Glutamatergic neuron (in vitro differentiated cells): ENCODE results near the gene LMLN. TPM values are rescaled to one million over a fixed set of nuclear protein-coding genes. Genes with fewer than 3 reads are reported as not detected.
"Not testable (repeated sequence)": the region's sequence is repeated elsewhere in the genome, so short reads cannot be mapped to it uniquely, and the experiment has no call there.

ENCODE experiments used
- DNase-seq: peaks from one replicate; pipeline ENCODE4 v3.0.0; 2022
- H3K27ac Mint-ChIP-seq: one replicate; pipeline ENCODE4 v1.8.0; 2020; ENCODE audit warnings: mild to moderate bottlenecking, mixed read lengths, inconsistent platforms; ENCODE audit not compliant: unreplicated experiment
- H3K27me3 Mint-ChIP-seq: one replicate; pipeline ENCODE4 v1.8.0; 2020; ENCODE audit warnings: mild to moderate bottlenecking, moderate library complexity, mixed read lengths, inconsistent platforms; ENCODE audit not compliant: unreplicated experiment
- H3K36me3 Mint-ChIP-seq: one replicate; pipeline ENCODE4 v1.8.0; 2020; ENCODE audit warnings: mild to moderate bottlenecking, mixed read lengths, inconsistent platforms; ENCODE audit not compliant: unreplicated experiment
- H3K4me1 Mint-ChIP-seq: one replicate; pipeline ENCODE4 v1.8.0; 2020; ENCODE audit warnings: mild to moderate bottlenecking, low read depth, mixed read lengths, inconsistent platforms; ENCODE audit not compliant: unreplicated experiment
- H3K4me3 Mint-ChIP-seq: one replicate; pipeline ENCODE4 v1.8.0; 2020; ENCODE audit warnings: mild to moderate bottlenecking, mixed read lengths, inconsistent platforms; ENCODE audit not compliant: unreplicated experiment
- H3K9me3 Mint-ChIP-seq: one replicate; pipeline ENCODE4 v1.8.0; 2020; ENCODE audit warnings: mild to moderate bottlenecking, moderate library complexity, mixed read lengths, inconsistent platforms; ENCODE audit not compliant: unreplicated experiment
- CTCF ChIP-seq: fragments of 200-600 bp; sonication (generic); IDR thresholded peaks from one replicate; pipeline ENCODE4 v1.5.0; 2021; ENCODE audit not compliant: partially characterized antibody, unreplicated experiment
- total RNA-seq: library from RNA; stranded (reverse); fragmentation: NEBNext Ultra II Directional; extraction: Animal tissue kit (Norgen Biotek cat#: 25700); gene quantifications from one replicate; pipeline ENCODE4 v1.2.1, GENCODE V29; 2021; ENCODE audit not compliant: unreplicated experiment

The LMLN gene
- total RNA-seq, 1 donor from 2014 or later, result 3.7 TPM

- no peak for DNase-seq
- Mint-ChIP-seq H3K27ac (no peak overlapping the region), H3K27me3 (peaks cover 4% of the 10 kb centered on the region), H3K9me3 (peaks cover 6% of the 10 kb centered on the region), H3K4me1 (no peaks in the 10 kb centered on the region), H3K4me3 (no peak overlapping the region), H3K36me3 (peaks cover 3% of the 10 kb centered on the region)
- TF ChIP-seq CTCF, result no peak
These were observed 86.3 kb downstream of the LMLN start for GRCh38 chr3:198046120-198046857.

- Mint-ChIP-seq H3K36me3 (peaks cover 12% of the 10 kb centered on the region), H3K4me1 (no peaks in the 10 kb centered on the region), H3K27me3 (peaks cover 7% of the 10 kb centered on the region), H3K9me3 (peaks cover 6% of the 10 kb centered on the region), H3K27ac (no peak overlapping the region), H3K4me3 (no peak overlapping the region)
- no peak for DNase-seq
- TF ChIP-seq CTCF, result no peak
These were observed 88.4 kb downstream of the LMLN start for GRCh38 chr3:198048445-198048844.

GRCh38 chr3:198051836-198052235 is 91.8 kb downstream of the LMLN start:
- H3K27ac Mint-ChIP-seq, result no peak overlapping the region
- H3K4me1 Mint-ChIP-seq, result no peaks in the 10 kb centered on the region
- H3K4me3 Mint-ChIP-seq, result no peak overlapping the region
- H3K9me3 Mint-ChIP-seq, result peaks cover 4% of the 10 kb centered on the region
- no peak for DNase-seq
- H3K36me3 Mint-ChIP-seq, result peaks cover 12% of the 10 kb centered on the region
- peaks cover 7% of the 10 kb centered on the region for H3K27me3 Mint-ChIP-seq
- TF ChIP-seq CTCF, result no peak

- DNase-seq, H3K9me3 Mint-ChIP-seq, H3K27me3 Mint-ChIP-seq, H3K27ac Mint-ChIP-seq, H3K4me3 Mint-ChIP-seq, H3K4me1 Mint-ChIP-seq: not testable (repeated sequence)
- peaks cover 15% of the 10 kb centered on the region for H3K36me3 Mint-ChIP-seq
These were observed 93.4 kb downstream of the LMLN start for GRCh38 chr3:198053462-198053861.

GRCh38 chr3:198061119-198062067 is 101.4 kb downstream of the LMLN start:
- Mint-ChIP-seq H3K9me3 (no peaks in the 10 kb centered on the region), H3K27me3 (no peaks in the 10 kb centered on the region), H3K4me1 (no peaks in the 10 kb centered on the region), H3K36me3 (peaks cover 3% of the 10 kb centered on the region), H3K27ac (no peak overlapping the region), H3K4me3 (no peak overlapping the region)
- DNase-seq, result no peak
- TF ChIP-seq CTCF, result no peak
